Kidney tubule cell (primary cell): ENCODE data around the gene SIK3.

Source experiments
- DNase-seq: peaks from one replicate; pipeline ENCODE4 v3.0.0-alpha.2; 2018; ENCODE audit warnings: low spot score

Gene SIK3

DNA sequence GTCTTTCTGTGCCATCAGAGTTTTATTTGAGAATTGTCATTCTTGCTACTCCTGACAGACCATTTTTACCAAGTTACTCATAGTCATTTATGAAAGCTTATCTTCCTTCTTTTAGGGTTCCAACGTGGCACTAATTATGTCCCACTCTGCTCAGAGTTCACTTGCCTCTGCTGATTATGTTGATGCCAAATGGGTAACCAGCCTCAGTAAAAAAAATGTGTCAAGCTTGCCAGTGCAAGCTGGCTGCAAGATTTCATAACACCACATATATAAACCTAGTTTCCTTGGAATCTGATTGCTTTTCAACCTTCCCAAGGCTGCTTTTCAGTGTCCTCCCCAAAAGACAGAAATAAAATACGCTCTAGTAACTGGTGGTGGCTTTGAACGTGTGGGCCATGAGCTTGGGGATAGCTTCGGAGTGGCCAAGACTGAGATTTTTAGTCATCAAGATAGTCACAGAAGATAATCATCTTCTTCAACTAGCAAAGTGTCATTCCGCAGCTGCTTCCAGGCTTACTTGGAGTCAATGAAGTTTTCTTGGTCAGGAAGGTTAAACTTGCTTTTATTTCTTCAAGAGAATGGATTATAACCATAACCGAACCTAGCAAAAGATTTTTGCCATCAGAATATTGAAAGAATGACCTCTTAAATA lies 231.3 kb downstream of the SIK3 start:
- DNase-seq: no peak

DNA sequence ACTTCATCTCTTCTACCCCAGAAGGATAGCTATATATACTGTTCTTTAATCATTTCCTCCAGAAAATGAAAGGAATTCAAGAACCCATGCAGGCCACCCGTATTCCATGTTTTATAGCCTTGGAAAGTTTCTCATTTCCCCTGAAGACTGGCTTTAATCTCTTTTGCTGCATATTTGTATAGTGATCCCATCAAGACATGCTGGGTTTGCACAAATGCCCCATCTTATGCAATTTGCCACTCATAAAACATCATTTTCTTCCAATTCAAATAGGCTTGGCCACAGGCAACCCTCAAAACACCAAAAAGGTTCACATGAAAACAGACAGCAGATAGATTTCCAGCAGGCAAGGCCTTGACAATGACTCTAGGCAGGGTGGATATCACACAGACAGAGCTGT lies 232.5 kb downstream of the SIK3 start:
- no peak for DNase-seq

DNA sequence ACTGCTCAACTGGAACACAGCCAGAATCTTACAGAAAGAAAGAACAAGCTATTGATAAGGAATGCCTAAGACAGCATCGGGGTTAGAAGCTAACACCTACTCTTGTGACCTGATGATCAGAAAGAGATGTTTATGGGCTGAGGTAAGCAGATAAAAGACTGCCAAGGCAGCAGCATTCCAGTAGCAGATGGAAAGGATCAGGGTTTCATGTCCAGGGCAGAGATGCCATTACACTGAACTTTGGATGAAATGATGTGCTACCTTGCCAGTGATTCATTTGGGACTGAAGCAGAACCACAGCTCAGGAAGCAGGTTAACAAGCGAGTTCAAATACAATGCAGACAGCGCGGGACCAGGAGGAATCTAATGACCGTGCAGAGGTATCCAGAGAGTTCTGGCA lies 233.7 kb downstream of the SIK3 start:
- no peak for DNase-seq

DNA sequence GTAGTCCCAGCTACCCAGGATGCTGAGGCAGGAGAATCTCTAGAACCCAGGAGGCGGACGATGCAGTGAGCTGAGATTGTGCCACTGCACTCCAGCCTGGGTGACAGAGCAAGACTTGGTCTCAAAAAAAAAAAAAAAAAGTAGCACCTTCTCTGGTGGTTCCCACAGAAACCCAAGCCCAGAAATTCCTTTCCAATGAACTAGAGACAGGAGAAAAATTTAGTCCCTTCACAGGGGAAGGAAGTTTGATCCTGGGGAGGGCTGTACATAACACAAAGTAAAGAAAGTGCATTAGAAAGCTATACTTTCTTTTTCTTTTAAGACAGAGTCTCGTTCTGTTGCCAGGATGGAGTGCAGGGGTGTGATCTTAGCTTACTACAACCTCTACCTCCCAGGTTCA lies 235.3 kb downstream of the SIK3 start:
- no peak for DNase-seq

DNA sequence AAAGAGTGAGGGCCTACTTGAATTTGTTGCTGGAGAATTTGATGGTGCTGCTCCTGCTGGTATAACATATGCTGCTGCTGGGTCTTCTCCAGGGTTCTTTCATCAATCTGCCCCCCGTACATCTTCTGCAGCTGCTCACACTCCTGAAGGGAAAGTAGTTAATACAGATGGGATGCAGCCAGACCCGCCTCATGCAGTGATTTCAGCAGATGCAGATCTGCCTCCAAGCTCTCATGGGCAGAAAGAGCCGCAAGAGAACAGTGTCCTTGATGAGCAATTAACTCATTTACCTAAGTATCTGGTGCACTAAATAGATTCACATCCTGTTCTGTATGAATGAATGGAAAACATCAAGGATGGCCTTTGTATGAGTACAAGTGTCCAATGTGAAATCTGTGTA lies 236.0 kb downstream of the SIK3 start:
- no peak for DNase-seq

DNA sequence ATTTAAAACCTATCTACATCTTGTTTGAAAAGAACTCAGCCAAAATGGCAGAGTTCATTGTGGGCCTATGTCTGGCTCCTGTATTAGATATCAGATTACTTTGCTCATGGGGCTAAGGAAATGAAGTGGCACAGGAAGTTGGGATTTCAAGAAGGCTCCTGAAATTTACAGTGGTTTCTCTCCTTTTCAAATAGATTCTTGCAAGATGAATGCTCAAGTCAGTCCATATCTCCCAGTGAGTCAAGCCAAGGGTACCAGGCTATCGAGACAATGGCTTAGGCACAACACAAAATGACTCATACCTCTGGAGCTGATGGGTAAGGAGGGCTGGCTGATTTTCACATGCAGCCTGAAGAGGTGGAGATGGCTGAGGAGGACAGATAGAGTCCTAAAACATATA lies 236.7 kb downstream of the SIK3 start:
- peak; percentile 73 for DNase-seq

DNA sequence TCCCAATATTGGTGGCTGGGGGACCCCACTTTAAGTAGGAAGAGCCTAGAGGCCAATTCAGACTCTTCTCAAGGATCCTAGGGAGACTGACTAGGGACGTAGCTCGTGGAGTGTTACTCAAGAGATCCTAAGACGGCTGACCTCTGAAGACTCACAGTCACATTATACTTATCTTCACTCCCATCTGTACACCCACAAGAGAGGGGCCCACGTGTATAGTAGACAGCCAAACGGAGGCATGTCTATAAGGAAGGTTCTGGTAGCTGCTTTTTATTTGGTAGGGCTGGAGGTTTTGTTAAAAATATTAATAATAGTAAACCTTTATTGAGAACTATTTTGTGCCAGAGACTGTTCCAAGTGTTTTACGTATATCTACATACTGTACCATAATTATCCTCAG lies 237.9 kb downstream of the SIK3 start:
- DNase-seq: no peak

DNA sequence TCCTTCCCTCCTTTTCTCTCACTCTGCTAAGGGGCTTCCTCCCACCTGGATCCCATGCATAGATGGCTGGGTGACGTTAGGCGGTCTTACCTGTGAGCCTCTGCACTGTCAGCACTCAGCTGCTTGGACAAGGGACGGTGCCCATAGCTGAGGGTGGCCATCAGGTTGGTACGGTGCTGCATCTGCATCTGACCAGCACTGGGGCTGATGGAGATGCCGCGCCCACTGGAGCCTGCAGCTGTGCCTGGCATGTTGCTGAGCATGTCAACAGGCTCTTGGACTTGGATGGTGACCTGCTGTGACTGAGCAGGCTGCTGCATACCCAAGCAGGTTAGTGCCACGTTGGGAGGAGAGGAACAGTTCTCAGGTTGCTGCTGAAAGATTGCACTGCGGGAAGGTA lies 239.1 kb downstream of the SIK3 start:
- DNase-seq: no peak

DNA sequence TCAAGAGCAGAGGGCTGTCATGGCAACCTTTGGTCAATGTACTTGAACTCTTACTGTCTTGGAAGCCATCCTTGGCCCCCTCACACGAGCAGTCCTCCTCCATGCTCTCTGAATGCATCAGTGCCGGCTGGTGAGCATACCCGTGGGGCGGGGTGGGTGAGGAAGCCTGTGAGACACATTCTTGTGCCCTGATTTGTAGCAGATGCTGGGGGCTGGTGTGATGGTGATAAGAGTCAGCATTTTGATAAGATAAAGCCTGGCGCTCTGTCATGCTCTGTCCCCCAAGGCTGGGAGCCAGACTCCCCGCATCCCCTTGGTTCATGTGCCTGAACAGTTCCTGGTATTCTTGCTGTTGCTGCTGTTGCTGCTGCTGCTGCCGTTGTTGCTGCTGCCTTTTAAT lies 240.3 kb downstream of the SIK3 start:
- no peak for DNase-seq

DNA sequence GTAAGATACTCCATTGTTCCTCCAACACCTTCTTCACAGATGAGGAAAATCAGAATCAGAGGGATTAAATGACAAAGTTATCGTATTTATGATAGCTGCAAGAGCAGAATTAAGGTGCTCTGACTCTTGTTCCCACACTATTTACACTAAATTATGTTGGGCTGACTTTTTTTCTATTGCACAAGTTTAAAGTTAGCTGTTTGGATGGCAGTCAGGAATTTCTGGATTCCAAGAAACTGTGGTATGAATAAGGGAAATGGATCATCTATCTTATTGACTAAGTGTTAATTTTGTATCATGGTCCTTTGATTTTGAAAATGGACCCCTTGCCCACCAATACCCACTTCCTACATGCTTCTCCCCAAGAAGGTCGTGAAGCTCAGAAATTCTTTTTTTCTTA lies 240.9 kb downstream of the SIK3 start:
- DNase-seq: no peak

DNA sequence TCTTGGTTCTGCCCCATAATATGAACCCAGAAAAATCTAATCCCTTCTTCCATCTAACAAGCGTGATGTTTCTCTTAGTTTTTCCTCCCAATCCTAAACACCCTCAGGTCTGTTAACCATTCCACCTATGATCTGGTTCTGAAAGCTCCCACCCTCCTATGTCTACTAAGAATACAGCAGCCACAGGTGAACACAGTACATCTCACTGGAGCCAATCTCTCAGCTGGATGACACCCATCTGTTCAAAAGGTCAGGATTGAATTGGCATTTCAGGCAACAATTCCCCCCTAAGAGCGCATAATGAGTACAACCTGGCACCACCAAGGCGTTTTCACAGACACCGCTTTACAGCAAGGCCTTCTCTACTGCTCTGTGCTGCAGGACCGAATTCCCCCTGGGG lies 241.8 kb downstream of the SIK3 start:
- DNase-seq: no peak

DNA sequence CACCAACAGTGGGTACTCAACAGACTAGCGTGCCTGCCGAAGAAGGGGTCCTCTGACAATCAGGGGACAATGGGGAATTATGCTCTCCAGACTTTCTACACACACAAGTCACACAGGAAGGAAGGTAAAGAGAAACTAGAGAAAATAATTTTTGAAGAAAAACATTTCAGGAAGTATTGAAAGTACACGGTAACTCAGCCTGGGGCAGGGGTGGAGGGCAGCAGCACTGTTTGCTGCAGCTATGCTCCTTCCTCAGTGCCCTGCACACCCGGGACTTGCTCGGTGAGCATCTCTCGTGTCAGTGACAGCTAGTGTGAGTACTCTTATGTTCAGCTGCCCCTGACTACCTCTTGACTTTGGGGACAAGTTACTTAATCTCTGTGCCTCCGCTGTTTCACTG lies 242.8 kb downstream of the SIK3 start:
- DNase-seq: no peak

DNA sequence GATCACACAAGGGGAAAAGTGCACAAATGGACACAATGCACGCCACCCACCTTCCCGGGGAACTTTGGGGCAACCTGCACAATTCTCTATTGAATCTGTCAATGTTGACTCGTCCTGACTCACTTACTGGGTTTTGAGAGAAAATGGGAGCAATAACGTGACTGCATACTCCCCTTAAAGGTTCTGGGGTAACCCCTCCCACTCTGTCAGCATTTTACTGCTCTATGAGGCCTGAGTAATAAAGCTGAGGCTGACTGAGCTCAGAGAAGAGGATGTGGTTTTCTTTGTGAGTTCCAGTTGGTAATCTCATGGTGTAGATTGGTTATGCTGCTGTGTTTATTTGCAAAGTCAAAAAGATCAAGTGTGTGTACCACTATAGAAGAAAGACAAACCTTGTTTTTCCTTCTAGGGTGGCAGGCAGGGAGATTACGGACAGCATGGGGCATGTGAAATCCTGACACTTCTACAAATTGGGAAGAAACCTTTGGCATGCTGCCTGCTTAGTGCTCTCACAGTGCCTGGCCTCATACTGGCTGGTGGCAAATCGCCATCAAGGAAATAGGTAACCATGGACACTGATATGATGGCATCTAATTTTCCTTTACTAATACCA lies 244.7 kb downstream of the SIK3 start:
- peak; percentile 97 for DNase-seq

DNA sequence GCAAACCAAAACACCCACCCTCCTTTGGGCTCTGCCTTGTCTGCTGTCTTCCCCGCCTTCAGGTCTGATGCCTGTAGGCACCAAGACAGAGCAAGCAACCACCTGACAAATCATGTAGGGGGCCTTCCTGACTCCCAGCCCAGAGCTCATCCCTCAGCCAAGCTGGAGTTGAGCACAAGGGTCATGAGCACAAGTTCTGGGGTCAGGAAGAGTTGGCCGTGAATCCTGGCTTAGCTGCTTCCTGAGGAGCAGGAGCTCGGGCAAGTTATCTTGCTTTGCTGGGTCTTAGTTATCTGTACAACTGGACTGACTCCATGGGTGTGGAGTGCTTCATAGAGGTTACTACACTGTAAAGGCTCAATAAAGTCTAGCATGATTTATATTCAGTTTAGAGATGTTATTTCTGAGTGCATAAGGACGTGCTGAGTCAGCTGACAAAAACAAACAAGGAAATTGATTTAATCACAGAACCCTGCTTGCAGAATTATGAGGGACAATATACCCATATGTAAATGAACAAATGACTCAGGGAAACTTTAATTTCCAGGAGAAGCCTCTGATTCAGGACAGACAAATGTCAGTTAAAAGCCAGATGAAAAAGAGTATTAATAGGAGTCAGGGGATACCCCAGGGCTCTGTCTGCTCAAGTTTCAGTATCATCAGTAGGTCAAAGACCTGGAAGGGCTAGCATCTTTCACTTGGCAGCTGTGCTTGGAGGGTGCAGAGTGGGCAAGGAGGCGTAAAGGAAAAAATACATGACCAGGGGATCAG lies 245.8 kb downstream of the SIK3 start:
- DNase-seq: peak; percentile 45

DNA sequence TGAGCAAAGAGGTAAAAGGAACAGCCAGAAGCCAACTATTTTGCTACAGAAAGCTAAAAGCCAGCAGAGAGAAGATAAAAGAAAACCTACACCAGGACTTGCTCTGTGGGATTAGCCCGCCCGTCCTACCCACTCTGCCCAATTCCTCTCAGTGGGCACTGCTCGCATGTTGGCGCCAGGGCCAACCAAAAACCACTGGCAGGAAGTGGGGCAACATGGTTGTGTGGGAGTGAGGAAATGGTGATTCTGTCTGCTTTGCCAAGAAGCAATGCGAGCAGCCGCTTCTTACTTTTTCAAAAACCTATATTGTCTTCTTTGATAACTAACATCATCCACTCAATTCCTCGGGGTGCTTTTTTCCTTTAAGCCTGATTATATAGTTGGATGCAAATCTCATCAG lies 246.6 kb downstream of the SIK3 start:
- no peak for DNase-seq

DNA sequence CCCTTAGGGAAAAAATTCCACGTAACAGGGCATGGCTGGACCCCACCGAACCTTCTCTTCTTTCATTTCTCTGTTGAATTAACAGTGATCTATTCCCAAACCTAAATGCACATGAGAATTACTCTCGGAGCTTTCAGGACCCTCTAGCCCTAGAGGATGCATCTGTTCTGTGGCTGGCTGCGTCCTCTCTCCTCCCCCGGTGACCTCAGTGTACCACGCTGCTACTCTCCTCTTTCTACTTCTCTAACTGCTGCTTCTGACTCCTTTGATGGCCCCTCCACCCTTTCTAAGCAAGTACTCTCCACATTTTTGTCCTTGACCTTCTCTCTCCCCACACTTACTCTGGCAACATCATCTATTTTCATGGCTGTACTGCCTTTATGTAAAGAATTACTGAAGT lies 248.7 kb downstream of the SIK3 start:
- no peak for DNase-seq

DNA sequence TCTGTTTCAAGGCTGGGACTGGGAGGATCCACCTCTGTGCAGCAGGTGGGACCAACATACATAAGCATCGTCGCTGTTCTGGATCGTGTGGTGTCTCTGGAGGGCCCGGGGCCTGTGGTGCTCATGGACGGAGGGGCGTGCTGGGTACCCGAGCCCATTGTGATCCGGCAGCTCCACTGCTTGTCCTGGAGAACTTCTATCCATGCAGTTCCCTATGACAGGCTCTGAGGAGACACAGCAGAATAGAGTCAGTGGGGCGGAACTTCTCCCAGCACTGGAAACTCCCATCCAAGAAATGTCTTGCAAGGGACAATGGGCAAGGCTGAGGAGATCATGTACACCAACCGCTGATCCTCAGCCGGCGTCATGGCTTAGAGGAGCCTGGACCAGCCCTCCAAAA lies 249.2 kb downstream of the SIK3 start:
- no peak for DNase-seq

DNA sequence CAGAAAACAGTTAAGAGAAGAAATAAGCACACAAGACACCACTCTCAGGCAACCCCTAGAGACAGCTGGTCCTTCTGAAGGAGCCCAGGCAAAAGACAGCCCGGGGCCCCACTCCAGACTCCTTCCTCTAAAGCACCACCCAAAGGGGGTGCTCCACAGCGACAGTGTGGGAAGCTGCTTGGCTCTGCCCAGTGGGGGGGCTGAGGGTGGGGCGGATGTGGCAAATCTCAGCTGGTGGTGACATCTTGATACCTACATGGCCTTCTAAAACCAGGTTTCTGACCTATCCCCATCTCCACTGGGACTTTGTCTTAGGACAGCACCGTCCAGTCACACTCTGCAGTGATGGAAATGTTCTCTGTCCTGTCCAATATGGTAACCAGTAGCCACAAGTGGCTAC lies 250.6 kb downstream of the SIK3 start:
- DNase-seq: no peak

DNA sequence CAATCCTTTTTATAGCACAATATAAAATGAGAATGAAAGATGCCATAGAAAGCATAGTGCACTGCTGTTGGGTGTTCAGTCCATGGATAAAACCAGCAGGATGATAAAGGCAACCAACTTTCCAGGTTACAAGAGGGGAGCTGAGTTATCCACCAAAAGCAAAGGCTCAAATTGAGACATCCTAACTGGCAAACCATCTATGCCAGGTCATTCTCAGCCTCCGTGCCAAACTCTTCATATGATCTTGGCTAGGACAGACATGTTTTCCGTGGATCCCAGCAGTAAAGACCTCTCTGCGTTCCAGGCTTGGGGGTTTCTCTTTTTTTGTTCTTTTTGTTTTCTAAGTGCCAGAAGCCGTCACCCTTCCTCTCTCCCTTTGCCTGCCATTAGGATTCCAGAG lies 253.5 kb downstream of the SIK3 start:
- DNase-seq: no peak

DNA sequence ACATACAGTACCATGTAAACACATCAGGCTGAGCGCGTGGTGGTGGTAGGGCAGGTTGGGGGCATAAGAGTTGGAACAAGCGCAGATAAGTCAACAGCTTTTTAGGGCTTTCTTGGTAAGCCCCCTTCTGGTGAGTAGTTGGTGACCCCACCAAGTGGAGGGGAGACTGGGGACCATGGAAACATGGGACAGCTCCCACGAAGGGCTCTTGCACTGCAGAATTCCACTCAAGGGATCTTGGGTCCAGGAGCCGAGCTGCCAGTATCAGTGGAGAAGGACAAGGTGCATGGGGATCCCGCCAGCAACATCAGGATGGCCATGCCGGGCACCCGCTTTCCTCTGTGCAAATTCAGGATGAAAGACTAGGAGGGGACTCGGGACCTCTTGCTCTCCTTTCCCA lies 254.6 kb downstream of the SIK3 start:
- no peak for DNase-seq

DNA sequence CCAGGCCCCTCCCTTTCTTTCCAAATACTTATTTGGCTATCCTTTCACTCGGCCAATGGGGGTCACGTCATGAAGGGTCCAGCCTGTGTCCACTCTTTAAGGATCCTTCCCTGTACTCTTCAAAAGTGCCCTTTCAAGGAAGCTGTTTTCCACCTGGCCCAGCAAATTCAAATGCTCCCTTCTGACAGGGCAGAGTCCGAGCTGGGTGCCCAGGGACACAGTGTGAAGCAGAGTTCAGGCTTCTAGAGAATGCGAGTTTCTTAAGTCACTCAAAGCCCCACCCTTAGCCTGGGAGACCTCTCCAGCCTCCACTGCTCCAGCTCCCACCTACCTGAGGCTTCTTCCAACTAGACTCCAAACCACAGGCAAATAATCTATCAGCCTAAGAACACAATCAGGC lies 255.3 kb downstream of the SIK3 start:
- no peak for DNase-seq

DNA sequence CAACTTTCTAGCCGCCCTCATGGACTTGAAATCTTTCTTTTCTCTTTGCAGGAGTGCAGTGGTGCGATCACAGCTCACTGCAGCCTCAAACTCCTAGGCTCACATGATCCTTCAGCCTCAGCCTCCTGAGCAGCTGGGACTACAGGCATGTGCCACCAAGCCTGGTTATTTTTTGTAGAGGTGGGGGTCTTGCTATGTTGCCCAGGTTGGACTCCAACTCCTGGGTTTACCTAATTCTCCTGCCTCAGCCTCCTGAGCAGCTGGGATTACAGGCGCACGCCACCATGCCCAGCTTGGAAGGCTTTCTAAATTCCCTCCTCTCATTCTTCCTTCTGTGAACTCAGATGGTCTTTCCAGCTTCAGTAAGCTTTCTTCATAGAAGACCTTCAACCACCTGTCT lies 256.1 kb downstream of the SIK3 start:
- no peak for DNase-seq

DNA sequence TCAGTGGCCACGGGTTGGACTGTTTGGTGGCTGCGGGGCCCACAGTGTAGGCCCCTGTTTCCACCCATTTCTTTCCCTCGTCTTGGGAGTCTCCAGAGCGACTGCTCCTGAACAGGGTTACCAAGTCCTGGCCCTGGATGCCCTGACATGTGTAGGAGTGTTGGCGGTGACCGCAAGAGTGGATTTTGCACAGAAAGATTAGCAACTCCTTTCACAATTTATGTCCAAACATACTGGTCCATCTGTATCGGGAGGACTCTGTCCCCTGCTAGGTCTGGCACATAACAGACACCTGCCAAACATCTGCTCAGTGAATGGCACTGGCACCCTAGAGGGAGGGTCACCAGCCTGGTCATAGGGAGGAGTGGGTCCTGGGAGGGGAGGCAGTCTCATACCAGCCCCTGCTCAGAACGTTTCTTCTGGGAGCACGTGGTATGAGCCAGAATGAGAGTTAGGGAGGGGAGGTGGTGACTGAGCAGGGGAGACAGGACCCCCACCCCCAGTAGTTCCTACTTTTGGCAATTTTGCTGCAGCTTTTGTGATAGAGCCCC lies 257.4 kb downstream of the SIK3 start:
- DNase-seq: no peak
